H1 (cell line): Measurements from ENCODE around the gene IQSEC3. TPM values are rescaled to one million over a fixed set of nuclear protein-coding genes. Genes with fewer than 3 reads are reported as not detected.

Source experiments
- CTCF ChIA-PET: fragments of 300-600 bp; sonication (Branson Sonifier 250); formaldehyde crosslinking; loops from one replicate; lab custom pipeline; 2021; ENCODE audit not compliant: partially characterized antibody; lab: Charles Lee
- POLR2A ChIA-PET: fragments of 300-600 bp; sonication (Branson Sonifier 250); formaldehyde crosslinking; loops from one replicate; lab custom pipeline; 2021; ENCODE audit warnings: inconsistent platforms; ENCODE audit not compliant: partially characterized antibody; lab: Charles Lee
- DNase-seq, 2 experiments: peaks; one replicate each; pipeline versions ENCODE4 v3.0.0 to v3.0.0-alpha.2; 2010 to 2022; ENCODE audit warnings: low spot score in 2 of 2, low read depth in 1 of 2, mixed read lengths in 1 of 2
- FAIRE-seq: peaks from 2 replicates; lab custom pipeline; 2011; peaks lifted over from hg19 to GRCh38; lab: Jason Lieb, UNC
- H2AFZ ChIP-seq: 2 replicates; pipeline ENCODE4 v1.8.1; 2012; ENCODE audit warnings: low read length, inconsistent platforms
- H2AK5ac ChIP-seq: 2 replicates; pipeline ENCODE4 v1.6.1; 2013; ENCODE audit warnings: low read depth, low read length
- H2BK120ac ChIP-seq: replicated peaks from 2 replicates; pipeline ENCODE3; 2013; ENCODE audit warnings: low read depth, low read length, inconsistent platforms
- H2BK12ac ChIP-seq: 2 replicates; pipeline ENCODE4 v1.6.1; 2013; ENCODE audit warnings: low read depth, low read length
- H2BK15ac ChIP-seq: 2 replicates; pipeline ENCODE4 v1.6.1; 2013; ENCODE audit warnings: low read length
- H2BK20ac ChIP-seq: 2 replicates; pipeline ENCODE4 v1.6.1; 2013; ENCODE audit warnings: low read length
- H2BK5ac ChIP-seq: 2 replicates; pipeline ENCODE4 v1.6.1; 2013; ENCODE audit warnings: low read depth, low read length
- H3K14ac ChIP-seq: 2 replicates; pipeline ENCODE4 v1.6.1; 2013; ENCODE audit warnings: inconsistent platforms; ENCODE audit not compliant: insufficient read length
- H3K18ac ChIP-seq: 2 replicates; pipeline ENCODE4 v1.6.1; 2013; ENCODE audit warnings: low read length; ENCODE audit errors: extremely low read depth
- H3K23ac ChIP-seq: 2 replicates; pipeline ENCODE4 v1.6.1; 2013; ENCODE audit warnings: inconsistent platforms; ENCODE audit not compliant: insufficient read length
- H3K23me2 ChIP-seq: 2 replicates; pipeline ENCODE4 v1.6.1; 2013; ENCODE audit warnings: low read depth, low read length
- H3K27ac ChIP-seq: 2 replicates; pipeline ENCODE4 v1.6.1; 2011; ENCODE audit warnings: low read depth, low read length, inconsistent platforms
- H3K27me3 ChIP-seq, 4 experiments: replicated peaks in 1 of 4; 1 replicate in 1 of 4; 2 replicates in 3 of 4; pipeline versions ENCODE4 v1.6.1 to v1.8.1; 2011 to 2013; ENCODE audit warnings: low read length in 3 of 4, mild to moderate bottlenecking in 3 of 4, inconsistent platforms in 2 of 4, mixed read lengths in 2 of 4, moderate library complexity in 1 of 4; ENCODE audit not compliant: control insufficient read depth in 3 of 4, insufficient read depth in 3 of 4; ENCODE audit errors: extremely low read depth in 1 of 4
- H3K36me3 ChIP-seq, 4 experiments: 2 replicates each; pipeline versions ENCODE4 v1.6.1 to v1.8.1; 2011 to 2013; ENCODE audit warnings: mild to moderate bottlenecking in 4 of 4, low read length in 3 of 4, moderate library complexity in 2 of 4, control low read depth in 1 of 4, inconsistent platforms in 1 of 4; ENCODE audit not compliant: insufficient read depth in 4 of 4, control insufficient read depth in 2 of 4
- H3K4ac ChIP-seq: replicated peaks from 2 replicates; pipeline ENCODE3; 2013; ENCODE audit warnings: low read length, low read depth, mixed read lengths, inconsistent platforms; ENCODE audit not compliant: insufficient read length
- H3K4me1 ChIP-seq, 4 experiments: replicated peaks in 1 of 4; 1 replicate in 1 of 4; 2 replicates in 3 of 4; pipeline versions ENCODE4 v1.6.1 to v1.8.1; 2011 to 2013; ENCODE audit warnings: low read length in 3 of 4, inconsistent platforms in 2 of 4, mixed read lengths in 1 of 4; ENCODE audit not compliant: insufficient read depth in 4 of 4, control insufficient read depth in 3 of 4
- H3K4me2 ChIP-seq, 2 experiments: 2 replicates each; pipeline versions ENCODE4 v1.6.1 to v1.8.1; 2011 to 2013; ENCODE audit warnings: low read depth in 2 of 2, low read length in 2 of 2, control low read depth in 1 of 2, inconsistent platforms in 1 of 2, mild to moderate bottlenecking in 1 of 2; ENCODE audit not compliant: insufficient read depth in 1 of 2
- H3K4me3 ChIP-seq, 4 experiments: fragments of 200-600, 300-600 bp in 1 of 4; sonication (generic), shearing (Covaris generic), sonication (Bioruptor Twin) in 1 of 4; 2 replicates each; pipeline versions ENCODE4 v1.5.1 to v1.8.1; 2011 to 2016; ENCODE audit warnings: low read length in 4 of 4, low read depth in 3 of 4, control low read depth in 2 of 4, inconsistent platforms in 2 of 4, mild to moderate bottlenecking in 2 of 4, mixed read lengths in 1 of 4, moderate library complexity in 1 of 4; ENCODE audit not compliant: insufficient read depth in 2 of 4; ENCODE audit errors: extremely low read depth in 1 of 4
- H3K56ac ChIP-seq: replicated peaks from 2 replicates; pipeline ENCODE3; 2013; ENCODE audit warnings: low read depth, mild to moderate bottlenecking, mixed read lengths, low read length, inconsistent platforms; ENCODE audit not compliant: insufficient read length
- H3K79me1 ChIP-seq: 2 replicates; pipeline ENCODE4 v1.6.1; 2013; ENCODE audit warnings: low read depth, low read length, control low read depth
- H3K79me2 ChIP-seq, 2 experiments: 2 replicates each; pipeline versions ENCODE4 v1.6.1 to v1.8.1; 2012 to 2013; ENCODE audit warnings: low read length in 2 of 2, mild to moderate bottlenecking in 2 of 2, inconsistent platforms in 1 of 2; ENCODE audit not compliant: insufficient read depth in 2 of 2, control insufficient read depth in 1 of 2
- H3K9ac ChIP-seq, 4 experiments: replicated peaks in 1 of 4; 1 replicate in 1 of 4; 2 replicates in 3 of 4; pipeline versions ENCODE4 v1.6.1 to v1.8.1; 2011 to 2013; ENCODE audit warnings: low read depth in 3 of 4, low read length in 3 of 4, control low read depth in 2 of 4, mild to moderate bottlenecking in 2 of 4, moderate library complexity in 2 of 4, inconsistent platforms in 1 of 4; ENCODE audit errors: extremely low read depth in 1 of 4
- H3K9me3 ChIP-seq, 2 experiments: 2 replicates each; pipeline versions ENCODE4 v1.6.1 to v1.8.1; 2012 to 2013; ENCODE audit warnings: mild to moderate bottlenecking in 2 of 2, moderate library complexity in 2 of 2, control low read depth in 1 of 2, inconsistent platforms in 1 of 2, low read depth in 1 of 2, low read length in 1 of 2, mixed read lengths in 1 of 2; ENCODE audit not compliant: insufficient read depth in 2 of 2
- H4K20me1 ChIP-seq, 2 experiments: replicated peaks in 1 of 2; 2 replicates each; pipeline versions ENCODE3 to v1.8.1; 2011 to 2013; ENCODE audit warnings: inconsistent platforms in 2 of 2, low read length in 2 of 2, mild to moderate bottlenecking in 1 of 2; ENCODE audit not compliant: insufficient read depth in 2 of 2, control insufficient read depth in 1 of 2
- H4K5ac ChIP-seq: 2 replicates; pipeline ENCODE4 v1.6.1; 2013; ENCODE audit warnings: low read length, low read depth, mixed read lengths, inconsistent platforms; ENCODE audit not compliant: insufficient read length
- H4K8ac ChIP-seq: 2 replicates; pipeline ENCODE4 v1.8.0; 2013; ENCODE audit warnings: mild to moderate bottlenecking, moderate library complexity, low read length, inconsistent platforms; ENCODE audit not compliant: insufficient read depth; ENCODE audit errors: extremely low read depth
- H4K91ac ChIP-seq: replicated peaks from 2 replicates; pipeline ENCODE3; 2013; ENCODE audit warnings: low read length, mixed read lengths, inconsistent platforms; ENCODE audit not compliant: insufficient read length
- EGR1 ChIP-seq: IDR thresholded peaks from 2 replicates; pipeline ENCODE4 v1.6.1; 2011; ENCODE audit warnings: low read depth, low read length, borderline replicate concordance
- EZH2 ChIP-seq: fragments of 200-600 bp; sonication (generic); IDR thresholded peaks from 2 replicates; pipeline ENCODE4 v1.7.1; 2012; ENCODE audit warnings: low read depth, mild to moderate bottlenecking, moderate library complexity, low read length, inconsistent platforms; ENCODE audit not compliant: severe bottlenecking
- GABPA ChIP-seq: IDR thresholded peaks from 2 replicates; pipeline ENCODE4 v1.6.1; 2011; ENCODE audit warnings: mild to moderate bottlenecking, low read length, moderate library complexity, borderline replicate concordance; ENCODE audit not compliant: insufficient read depth
- NRF1 ChIP-seq: IDR thresholded peaks from 2 replicates; pipeline ENCODE4 v1.6.1; 2011; ENCODE audit warnings: mild to moderate bottlenecking, low read depth, low read length, improper control_type of control experiment
- PHF8 ChIP-seq: fragments of 200-600 bp; sonication (generic); conservative IDR thresholded peaks from 2 replicates; pipeline ENCODE4 v1.7.1; 2012; ENCODE audit warnings: low read depth, mild to moderate bottlenecking, inconsistent platforms, low read length, moderate library complexity
- POLR2A ChIP-seq, 2 experiments: IDR thresholded peaks; 1 replicate in 1 of 2; 2 replicates in 1 of 2; pipeline ENCODE4 v1.6.1; 2011; ENCODE audit warnings: low read depth in 2 of 2, low read length in 2 of 2, mild to moderate bottlenecking in 2 of 2; ENCODE audit errors: control extremely low read depth in 1 of 2
- RFX5 ChIP-seq: IDR thresholded peaks from 2 replicates; pipeline ENCODE4 v1.6.1; 2011; ENCODE audit warnings: low read depth, low read length, improper control_type of control experiment, borderline replicate concordance
- SIN3A ChIP-seq, 2 experiments: IDR thresholded peaks in 1 of 2; conservative IDR thresholded peaks in 1 of 2; 2 replicates each; pipeline ENCODE4 v1.6.1; 2011 to 2012; ENCODE audit warnings: low read length in 2 of 2, improper control_type of control experiment in 1 of 2, low read depth in 1 of 2, mild to moderate bottlenecking in 1 of 2
- WGBS, 2 experiments: shearing (Covaris generic) in 1 of 2; methylation state at CpG; one replicate each; pipeline versions ENCODE4 v1.1.6 to v1.1.7; 2013 to 2015; ENCODE audit warnings: low lambda C conversion rate in 2 of 2, mixed read lengths in 2 of 2, inconsistent platforms in 1 of 2, low coverage in 1 of 2, missing lambda C conversion rate in 1 of 2; ENCODE audit not compliant: insufficient replicate concordance in 2 of 2, insufficient coverage in 1 of 2, insufficient read length in 1 of 2; ENCODE audit errors: extremely low coverage in 1 of 2, missing lambda C conversion rate in 1 of 2; 5-methylcytosine and 5-hydroxymethylcytosine counted together
- polyA plus RNA-seq, 7 experiments: library from polyadenylated mRNA; depleted of rRNA in 3 of 7; stranded (reverse) in 5 of 7; unstranded in 2 of 7; fragments of >200 nt in 5 of 7; fragments of 200-250 nt in 2 of 7; gene quantifications; 1 replicate in 5 of 7; 2 replicates in 1 of 7; 4 replicates in 1 of 7; pipeline versions ENCODE4 v1.2.1 to v1.2.3, GENCODE V29; 2011 to 2013; ENCODE audit warnings: missing spikeins in 2 of 7, mixed read lengths in 2 of 7
- total RNA-seq: library from RNA; stranded (reverse); fragmentation: NEBNext Ultra II Directional; extraction: Animal tissue kit (Norgen Biotek cat#: 25700); gene quantifications from 2 replicates; pipeline ENCODE4 v1.2.1, GENCODE V29; 2021
- TF ChIP-seq, protein P1 (sequence below), 3 experiments: IDR thresholded peaks; 1 replicate in 2 of 3; 2 replicates in 1 of 3; pipeline versions ENCODE4 v1.5.1 to v1.6.1; 2011; ENCODE audit warnings: low read length in 3 of 3, mild to moderate bottlenecking in 3 of 3, inconsistent platforms in 2 of 3, low read depth in 1 of 3, moderate library complexity in 1 of 3; ENCODE audit not compliant: insufficient read depth in 1 of 3; ENCODE audit errors: control extremely low read depth in 1 of 3

Gene IQSEC3
- total and polyA plus RNA-seq, 2 of the 8 experiments (the other 6 are each of a cell fraction or from before 2014, with no cell fraction given) = 1.2 to 3.1 TPM

DNA sequence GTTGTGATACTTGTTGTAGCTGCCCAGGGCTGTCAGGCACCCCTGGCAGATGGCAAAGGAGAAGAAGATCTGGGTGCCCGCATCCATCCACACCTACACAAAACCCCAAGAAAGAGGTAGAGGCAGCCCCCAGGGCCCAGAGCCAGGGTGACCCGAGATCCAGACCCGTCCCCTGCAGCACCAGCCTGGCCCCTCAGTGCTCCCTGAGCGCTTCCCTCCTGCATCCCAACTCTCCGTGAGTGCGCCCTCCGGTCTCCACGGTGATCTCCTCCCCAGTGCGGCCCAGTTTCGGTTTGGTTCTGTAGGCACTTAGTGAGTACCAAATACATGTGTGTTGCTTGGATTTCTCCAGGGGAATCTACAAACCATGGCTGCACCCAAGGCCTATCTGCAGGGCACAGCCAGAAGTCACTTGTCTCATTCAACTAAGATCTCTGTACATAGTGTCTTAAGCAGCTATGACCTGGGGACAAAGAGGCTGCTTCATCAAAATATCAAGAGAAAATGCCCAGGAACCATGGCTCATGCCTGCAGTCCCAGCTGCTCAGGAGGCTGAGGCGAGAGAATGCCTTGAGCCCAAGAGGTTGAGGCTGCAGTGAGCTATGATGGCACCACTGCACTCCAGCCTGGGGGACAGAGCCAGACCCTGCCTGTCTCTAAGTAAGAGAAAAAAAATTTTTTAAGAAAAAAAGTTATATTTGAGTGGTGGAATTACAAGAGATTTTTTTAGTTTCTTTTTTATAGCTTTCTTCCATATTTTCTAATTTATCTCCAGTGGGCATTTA, 131.5 kb downstream of the IQSEC3 start:
- Histone ChIP-seq H2BK15ac (no peak overlapping the region), H2BK5ac (no peak overlapping the region), H3K23me2 (peaks cover 2% of the 10 kb centered on the region; the same call in 1 of the 2 replicates), H3K56ac (no peak overlapping the region), H3K14ac (no peak overlapping the region), H4K5ac (no peak overlapping the region), H3K27ac (no peak overlapping the region), H4K8ac (no peak overlapping the region), H3K4me2 (no peak overlapping the region), H3K9ac (no peak overlapping the region), H3K4me1 (peaks cover 2 to 9% (median 7%) of the 10 kb centered on the region in 4 experiments; a peak in 3 of 7 replicates), H4K20me1 (peaks cover 0 to 2% of the 10 kb centered on the region in 2 experiments), H3K18ac (no peak overlapping the region), H2AFZ (no peak overlapping the region), H2AK5ac (0 out of 2 replicates have a peak overlapping the region, but pooled peaks have one; percentile 20), H3K23ac (no peak overlapping the region), H4K91ac (no peak overlapping the region), H3K9me3 (no peaks in the 10 kb centered on the region), H3K4me3 (no peak overlapping the region), H2BK12ac (no peak overlapping the region), H3K27me3 (peaks cover 2 to 21% (median 15%) of the 10 kb centered on the region in 4 experiments), H3K79me2 (no peaks in the 10 kb centered on the region), H2BK120ac (no peak overlapping the region), H3K4ac (no peak overlapping the region), H3K79me1 (no peaks in the 10 kb centered on the region), H2BK20ac (no peak overlapping the region), H3K36me3 (no peaks in the 10 kb centered on the region)
- FAIRE-seq (no peak), DNase-seq (no peak)
- ChIA-PET CTCF (interaction anchor here (0.7 to 7.3 kb wide), 10 partner anchors 9 to 400 kb away, joined by 3 to 74 read pairs (median 4); no protein-coding TSS in a partner anchor), POLR2A (interaction anchor here (1.3 to 1.8 kb wide), 2 partner anchors 15 to 19 kb away, joined by 4 to 5 read pairs; no protein-coding TSS in a partner anchor)
- WGBS, 2 experiments = 78% methylated on average over 11 of the region's 11 CpGs; no CpG with 5 or more reads in 1 of the 2 experiments
- TF ChIP-seq RFX5 = no peak
- TF ChIP-seq NRF1 = no peak
- TF ChIP-seq SIN3A (conservative IDR thresholded peaks at IDR 0.05 in 1 of 2, IDR thresholded peaks at IDR 0.05 in 1 of 2; ENCODE audit: low read depth in 1 of 2, low read length in 2 of 2) = no peak
- no peak for TF ChIP-seq GABPA
- no peak for TF ChIP-seq EZH2
- no peak for TF ChIP-seq POLR2A (IDR thresholded peaks at IDR 0.05; ENCODE audit: control extremely low read depth in 1 of 2, low read depth in 2 of 2, low read length in 2 of 2)
- TF ChIP-seq PHF8 = no peak
- TF ChIP-seq EGR1 = no peak
- TF ChIP-seq, protein P1, sequence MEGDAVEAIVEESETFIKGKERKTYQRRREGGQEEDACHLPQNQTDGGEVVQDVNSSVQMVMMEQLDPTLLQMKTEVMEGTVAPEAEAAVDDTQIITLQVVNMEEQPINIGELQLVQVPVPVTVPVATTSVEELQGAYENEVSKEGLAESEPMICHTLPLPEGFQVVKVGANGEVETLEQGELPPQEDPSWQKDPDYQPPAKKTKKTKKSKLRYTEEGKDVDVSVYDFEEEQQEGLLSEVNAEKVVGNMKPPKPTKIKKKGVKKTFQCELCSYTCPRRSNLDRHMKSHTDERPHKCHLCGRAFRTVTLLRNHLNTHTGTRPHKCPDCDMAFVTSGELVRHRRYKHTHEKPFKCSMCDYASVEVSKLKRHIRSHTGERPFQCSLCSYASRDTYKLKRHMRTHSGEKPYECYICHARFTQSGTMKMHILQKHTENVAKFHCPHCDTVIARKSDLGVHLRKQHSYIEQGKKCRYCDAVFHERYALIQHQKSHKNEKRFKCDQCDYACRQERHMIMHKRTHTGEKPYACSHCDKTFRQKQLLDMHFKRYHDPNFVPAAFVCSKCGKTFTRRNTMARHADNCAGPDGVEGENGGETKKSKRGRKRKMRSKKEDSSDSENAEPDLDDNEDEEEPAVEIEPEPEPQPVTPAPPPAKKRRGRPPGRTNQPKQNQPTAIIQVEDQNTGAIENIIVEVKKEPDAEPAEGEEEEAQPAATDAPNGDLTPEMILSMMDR (IDR thresholded peaks at IDR 0.05; ENCODE audit: control extremely low read depth in 1 of 3, insufficient read depth in 1 of 3, low read depth in 1 of 3, low read length in 3 of 3) = no peak
